HTERT RPE-1 (cell line): ENCODE data around the gene SLCO2A1.

ENCODE experiments used
- in situ Hi-C: fragments of 300-500 bp; cut with MboI; formaldehyde crosslinking; loops from 4 replicates; pipeline ENCODE4 v1.14.3; 2020; ENCODE audit warnings: low sequenced_read_pairs

Gene SLCO2A1

GRCh38 chr3:133956353-133956752 is 73.4 kb downstream of the SLCO2A1 start:
- in situ Hi-C loops = no loop called here

GRCh38 chr3:133955892-133956291 is 73.8 kb downstream of the SLCO2A1 start:
- in situ Hi-C loops = no loop called here

GRCh38 chr3:133954717-133955360 is 74.9 kb downstream of the SLCO2A1 start:
- in situ Hi-C loops = no loop called here

- in situ Hi-C loops = no loop called here
Observed at GRCh38 chr3:133953297-133953696, 76.4 kb downstream of the SLCO2A1 start.

- in situ Hi-C loops = no loop called here
Observed at GRCh38 chr3:133949438-133949837, 80.3 kb downstream of the SLCO2A1 start.

GRCh38 chr3:133948996-133949395 is 80.7 kb downstream of the SLCO2A1 start:
- in situ Hi-C loops = no loop called here

- in situ Hi-C loops = no loop called here
Observed at GRCh38 chr3:133948131-133948810, 81.5 kb downstream of the SLCO2A1 start.

GRCh38 chr3:133945381-133946095 is 84.2 kb downstream of the SLCO2A1 start:
- in situ Hi-C loops = no loop called here

- in situ Hi-C loops = no loop called here
Observed at GRCh38 chr3:133944641-133945380, 84.9 kb downstream of the SLCO2A1 start.

- in situ Hi-C loops = no loop called here
Observed at GRCh38 chr3:133944181-133944580, 85.5 kb downstream of the SLCO2A1 start.

GRCh38 chr3:133943639-133944141 is 86.0 kb downstream of the SLCO2A1 start:
- in situ Hi-C loops = no loop called here

- in situ Hi-C loops = no loop called here
Observed at GRCh38 chr3:133943031-133943535, 86.6 kb downstream of the SLCO2A1 start.

- in situ Hi-C loops = no loop called here
Observed at GRCh38 chr3:133941415-133941821, 88.3 kb downstream of the SLCO2A1 start.

- in situ Hi-C loops = no loop called here
Observed at GRCh38 chr3:133940536-133940935, 89.2 kb downstream of the SLCO2A1 start.

GRCh38 chr3:133939463-133939835 is 90.3 kb downstream of the SLCO2A1 start:
- in situ Hi-C loops = no loop called here

GRCh38 chr3:133938770-133939462 is 90.8 kb downstream of the SLCO2A1 start:
- in situ Hi-C loops = no loop called here

GRCh38 chr3:133937756-133938601 is 91.7 kb downstream of the SLCO2A1 start:
- in situ Hi-C loops = no loop called here

- in situ Hi-C loops = no loop called here
Observed at GRCh38 chr3:133937061-133937686, 92.6 kb downstream of the SLCO2A1 start.
